H9 (cell line): Measurements from ENCODE around the gene CERK. TPM values are rescaled to one million over a fixed set of nuclear protein-coding genes. Genes with fewer than 3 reads are reported as not detected.

Experiments
- DNase-seq: peaks from one replicate; pipeline ENCODE4 v3.0.0-alpha.2; 2017
- H2AFZ ChIP-seq: one replicate; pipeline ENCODE4 v1.6.1; 2013; ENCODE audit warnings: mild to moderate bottlenecking, low read length, control low read depth, moderate library complexity
- H2AK5ac ChIP-seq: 2 replicates; pipeline ENCODE4 v1.6.1; 2013; ENCODE audit warnings: low read length, control low read depth, mixed read lengths; ENCODE audit not compliant: insufficient read length
- H2BK120ac ChIP-seq: one replicate; pipeline ENCODE4 v1.6.1; 2013; ENCODE audit warnings: low read depth, mild to moderate bottlenecking, low read length, control low read depth, inconsistent platforms; ENCODE audit not compliant: poor library complexity, severe bottlenecking
- H2BK12ac ChIP-seq: 2 replicates; pipeline ENCODE4 v1.6.1; 2013; ENCODE audit warnings: low read length, control low read depth, mixed read lengths, low read depth; ENCODE audit not compliant: insufficient read length
- H2BK15ac ChIP-seq: 2 replicates; pipeline ENCODE4 v1.6.1; 2013; ENCODE audit warnings: low read depth, low read length, control low read depth
- H2BK20ac ChIP-seq: one replicate; pipeline ENCODE4 v1.6.1; 2013; ENCODE audit warnings: low read depth, mild to moderate bottlenecking, low read length, control low read depth, inconsistent platforms; ENCODE audit not compliant: poor library complexity, severe bottlenecking
- H2BK5ac ChIP-seq: 2 replicates; pipeline ENCODE4 v1.6.1; 2013; ENCODE audit warnings: low read length, control low read depth, mixed read lengths; ENCODE audit not compliant: insufficient read length
- H3K14ac ChIP-seq: 2 replicates; pipeline ENCODE4 v1.6.1; 2013; ENCODE audit warnings: low read length, control low read depth; ENCODE audit not compliant: insufficient read depth
- H3K18ac ChIP-seq: 2 replicates; pipeline ENCODE4 v1.6.1; 2013; ENCODE audit warnings: low read depth, mild to moderate bottlenecking, mixed read lengths, low read length, control low read depth; ENCODE audit not compliant: insufficient read length
- H3K23ac ChIP-seq: 2 replicates; pipeline ENCODE4 v1.6.1; 2013; ENCODE audit warnings: low read length, control low read depth, mixed read lengths, low read depth; ENCODE audit not compliant: insufficient read length
- H3K23me2 ChIP-seq: 2 replicates; pipeline ENCODE4 v1.6.1; 2013; ENCODE audit warnings: low read depth, mild to moderate bottlenecking, mixed read lengths, low read length, control low read depth; ENCODE audit not compliant: insufficient read length, poor library complexity, severe bottlenecking
- H3K27ac ChIP-seq: 2 replicates; pipeline ENCODE4 v1.5.1; 2013; ENCODE audit warnings: low read length, control low read depth, mixed read lengths, low read depth; ENCODE audit not compliant: insufficient read length
- H3K27me3 ChIP-seq: 2 replicates; pipeline ENCODE4 v1.6.1; 2013; ENCODE audit warnings: low read length, control low read depth, inconsistent platforms; ENCODE audit not compliant: insufficient read depth
- H3K4ac ChIP-seq: 2 replicates; pipeline ENCODE4 v1.6.1; 2013; ENCODE audit warnings: low read depth, mild to moderate bottlenecking, control low read depth, inconsistent platforms, low read length, moderate library complexity
- H3K4me1 ChIP-seq: 2 replicates; pipeline ENCODE4 v1.6.1; 2013; ENCODE audit warnings: low read length, control low read depth, inconsistent platforms; ENCODE audit not compliant: insufficient read depth
- H3K4me2 ChIP-seq: 2 replicates; pipeline ENCODE4 v1.6.1; 2013; ENCODE audit warnings: low read length, control low read depth, mixed read lengths; ENCODE audit not compliant: insufficient read length, insufficient read depth
- H3K56ac ChIP-seq: 2 replicates; pipeline ENCODE4 v1.6.1; 2013; ENCODE audit warnings: low read depth, mild to moderate bottlenecking, mixed read lengths, low read length, control low read depth; ENCODE audit not compliant: insufficient read length
- H3K79me1 ChIP-seq: 2 replicates; pipeline ENCODE4 v1.6.1; 2013; ENCODE audit warnings: low read depth, mild to moderate bottlenecking, moderate library complexity, low read length, control low read depth, inconsistent platforms; ENCODE audit not compliant: insufficient read depth, poor library complexity, severe bottlenecking
- H3K79me2 ChIP-seq: 2 replicates; pipeline ENCODE4 v1.6.1; 2013; ENCODE audit warnings: low read length, control low read depth, inconsistent platforms; ENCODE audit not compliant: insufficient read depth
- H3K9ac ChIP-seq: 2 replicates; pipeline ENCODE4 v1.6.1; 2013; ENCODE audit warnings: low read length, control low read depth, mixed read lengths; ENCODE audit not compliant: insufficient read length; ENCODE audit errors: extremely low read depth
- H3K9me3 ChIP-seq: one replicate; pipeline ENCODE4 v1.6.1; 2013; ENCODE audit warnings: low read depth, low read length, inconsistent platforms; ENCODE audit not compliant: control insufficient read depth
- H3T11ph ChIP-seq: one replicate; pipeline ENCODE4 v1.6.1; 2013; ENCODE audit warnings: mild to moderate bottlenecking, low read length, control low read depth, inconsistent platforms
- H4K20me1 ChIP-seq: one replicate; pipeline ENCODE4 v1.6.1; 2013; ENCODE audit not compliant: control insufficient read depth, insufficient read length, insufficient read depth
- H4K5ac ChIP-seq: 2 replicates; pipeline ENCODE4 v1.6.1; 2013; ENCODE audit warnings: low read depth, mild to moderate bottlenecking, mixed read lengths, low read length, control low read depth; ENCODE audit not compliant: insufficient read length
- H4K8ac ChIP-seq: replicated peaks from 2 replicates; pipeline ENCODE4 v1.6.1; 2013; ENCODE audit warnings: low read length, control low read depth, mixed read lengths, low read depth; ENCODE audit not compliant: insufficient read length
- H4K91ac ChIP-seq: 2 replicates; pipeline ENCODE4 v1.6.1; 2013; ENCODE audit warnings: low read depth, mild to moderate bottlenecking, moderate library complexity, mixed read lengths, low read length, control low read depth; ENCODE audit not compliant: insufficient read length
- H3K27ac Mint-ChIP-seq, 3 experiments: 2 replicates in 2 of 3; 3 replicates in 1 of 3; pipeline ENCODE4 v1.8.0; 2020 to 2021; ENCODE audit warnings: mixed read lengths in 3 of 3, mild to moderate bottlenecking in 1 of 3, moderate library complexity in 1 of 3
- H3K27me3 Mint-ChIP-seq: 2 replicates; pipeline ENCODE4 v1.8.0; 2021; ENCODE audit warnings: low read depth, mild to moderate bottlenecking, moderate library complexity, mixed read lengths
- H3K36me3 Mint-ChIP-seq, 3 experiments: 2 replicates in 2 of 3; 3 replicates in 1 of 3; pipeline ENCODE4 v1.8.0; 2020 to 2021; ENCODE audit warnings: low read depth in 3 of 3, mixed read lengths in 3 of 3; ENCODE audit not compliant: insufficient read depth in 1 of 3
- H3K4me1 Mint-ChIP-seq, 2 experiments: 2 replicates each; pipeline ENCODE4 v1.8.0; 2020; ENCODE audit warnings: mixed read lengths in 2 of 2
- H3K4me3 Mint-ChIP-seq, 2 experiments: 2 replicates in 1 of 2; 3 replicates in 1 of 2; pipeline ENCODE4 v1.8.0; 2020 to 2021; ENCODE audit warnings: mild to moderate bottlenecking in 2 of 2, mixed read lengths in 2 of 2, moderate library complexity in 1 of 2
- H3K9me3 Mint-ChIP-seq, 2 experiments: 2 replicates in 1 of 2; 3 replicates in 1 of 2; pipeline ENCODE4 v1.8.0; 2020; ENCODE audit warnings: mild to moderate bottlenecking in 2 of 2, mixed read lengths in 2 of 2, moderate library complexity in 1 of 2
- WGBS: extraction: QIAGEN DNeasy Blood & Tissue Kit; methylation state at CpG from one replicate; pipeline ENCODE4 v1.1.7; 2013; ENCODE audit warnings: missing lambda C conversion rate, low lambda C conversion rate, mixed read lengths; ENCODE audit not compliant: insufficient read length; ENCODE audit errors: extremely low coverage; 5-methylcytosine and 5-hydroxymethylcytosine counted together
- total RNA-seq: library from RNA; stranded (reverse); gene quantifications from 2 replicates; pipeline ENCODE4 v1.2.1, GENCODE V29; 2021
- TF ChIP-seq, protein P1 (sequence below): fragments of 200-600 bp; sonication (generic); conservative IDR thresholded peaks from 3 replicates; pipeline ENCODE4 v1.8.0; 2021; ENCODE audit warnings: antibody characterized with exemption, mild to moderate bottlenecking

CERK gene
- total RNA-seq, 1 experiment from 2014 or later: 47.1 TPM

- no peak overlapping the region for H3K4me2 ChIP-seq
- H3K14ac ChIP-seq: no peak overlapping the region
- H3K9me3 ChIP-seq: no peaks in the 10 kb centered on the region
- H3T11ph ChIP-seq: no peak overlapping the region
- no peak overlapping the region for H2BK20ac ChIP-seq
- no peak overlapping the region for H2BK120ac ChIP-seq
- no peaks in the 10 kb centered on the region for H3K79me1 ChIP-seq
- H3K4me3 Mint-ChIP-seq: no peak overlapping the region
- no peaks in the 10 kb centered on the region for H3K23me2 ChIP-seq
- H3K27me3 Mint-ChIP-seq: peaks cover 22% of the 10 kb centered on the region
- H4K5ac ChIP-seq: no peak overlapping the region
- H2AK5ac ChIP-seq: no peak overlapping the region
- no peak overlapping the region for H3K23ac ChIP-seq
- DNase-seq: no peak
- no peak overlapping the region for H3K27ac Mint-ChIP-seq
- H2BK12ac ChIP-seq: no peak overlapping the region
- no peaks in the 10 kb centered on the region for H3K4me1 Mint-ChIP-seq
- H4K8ac ChIP-seq: no peak overlapping the region
- no peak overlapping the region for H2AFZ ChIP-seq
- TF ChIP-seq, protein P1, sequence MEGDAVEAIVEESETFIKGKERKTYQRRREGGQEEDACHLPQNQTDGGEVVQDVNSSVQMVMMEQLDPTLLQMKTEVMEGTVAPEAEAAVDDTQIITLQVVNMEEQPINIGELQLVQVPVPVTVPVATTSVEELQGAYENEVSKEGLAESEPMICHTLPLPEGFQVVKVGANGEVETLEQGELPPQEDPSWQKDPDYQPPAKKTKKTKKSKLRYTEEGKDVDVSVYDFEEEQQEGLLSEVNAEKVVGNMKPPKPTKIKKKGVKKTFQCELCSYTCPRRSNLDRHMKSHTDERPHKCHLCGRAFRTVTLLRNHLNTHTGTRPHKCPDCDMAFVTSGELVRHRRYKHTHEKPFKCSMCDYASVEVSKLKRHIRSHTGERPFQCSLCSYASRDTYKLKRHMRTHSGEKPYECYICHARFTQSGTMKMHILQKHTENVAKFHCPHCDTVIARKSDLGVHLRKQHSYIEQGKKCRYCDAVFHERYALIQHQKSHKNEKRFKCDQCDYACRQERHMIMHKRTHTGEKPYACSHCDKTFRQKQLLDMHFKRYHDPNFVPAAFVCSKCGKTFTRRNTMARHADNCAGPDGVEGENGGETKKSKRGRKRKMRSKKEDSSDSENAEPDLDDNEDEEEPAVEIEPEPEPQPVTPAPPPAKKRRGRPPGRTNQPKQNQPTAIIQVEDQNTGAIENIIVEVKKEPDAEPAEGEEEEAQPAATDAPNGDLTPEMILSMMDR: no peak
- no peak overlapping the region for H3K9ac ChIP-seq
- WGBS: no CpG with 5 or more reads among the region's 8 CpGs
- no peak overlapping the region for H3K27ac ChIP-seq
- H3K9me3 Mint-ChIP-seq: peaks cover 18 to 30% of the 10 kb centered on the region in 2 experiments
- H3K27me3 ChIP-seq: no peaks in the 10 kb centered on the region
- H3K56ac ChIP-seq: no peak overlapping the region
- no peak overlapping the region for H2BK15ac ChIP-seq
- no peaks in the 10 kb centered on the region for H3K79me2 ChIP-seq
- H2BK5ac ChIP-seq: no peak overlapping the region
- H3K4me1 ChIP-seq: no peaks in the 10 kb centered on the region
- H3K18ac ChIP-seq: no peak overlapping the region
- H4K91ac ChIP-seq: no peak overlapping the region
- H3K36me3 Mint-ChIP-seq: peaks cover 14 to 23% (median 18%) of the 10 kb centered on the region in 3 experiments
- no peak overlapping the region for H3K4ac ChIP-seq
- H4K20me1 ChIP-seq: no peaks in the 10 kb centered on the region
Observed at GRCh38 chr22:46753360-46753759, 15.3 kb upstream of the CERK start.
